ENCODE results near the gene PTPN7.

PTPN7 gene

DNA sequence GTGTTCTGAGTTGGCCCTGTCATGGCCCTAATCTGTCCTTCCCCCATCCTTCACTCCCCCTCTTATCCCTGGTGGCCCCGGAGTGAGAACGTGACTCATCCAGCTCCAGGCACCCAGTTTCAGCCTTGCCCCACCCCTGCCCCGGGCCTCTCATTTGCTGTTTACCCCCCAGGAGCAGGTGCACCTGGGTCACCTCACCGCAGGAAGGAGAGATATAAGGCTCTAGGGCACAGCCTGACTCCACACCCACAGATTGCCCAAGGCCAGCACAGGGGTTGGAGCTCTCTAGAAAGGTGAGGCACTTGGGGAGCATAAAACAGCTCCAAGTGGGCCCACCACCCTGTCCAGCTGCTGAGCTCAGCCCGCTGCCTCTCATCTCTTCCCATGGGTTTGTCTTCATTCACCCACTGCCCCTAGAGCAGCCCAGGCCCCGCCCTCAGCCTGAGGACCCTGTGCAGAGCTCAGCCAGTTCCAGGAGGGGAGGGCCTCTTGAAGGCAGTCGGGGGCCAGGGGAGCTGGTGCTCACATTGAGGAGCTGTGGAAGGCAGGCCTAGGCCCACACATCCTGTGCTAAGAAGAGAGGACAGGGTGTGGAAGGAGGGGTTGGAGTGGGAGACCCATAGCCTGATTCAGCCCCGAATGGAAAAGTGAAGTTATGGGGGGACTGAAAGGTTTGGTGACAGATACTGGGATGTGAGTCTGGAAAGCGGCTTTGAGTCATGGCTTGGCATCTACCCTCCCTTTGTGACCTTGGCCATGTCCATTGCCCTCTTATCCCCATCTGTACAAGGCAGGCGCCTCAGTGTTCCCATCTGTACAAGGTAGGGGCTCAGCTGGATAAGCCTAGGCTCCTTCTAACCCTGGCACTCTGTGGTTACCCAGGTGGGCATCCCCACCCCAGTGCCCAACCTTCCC lies 53.8 kb downstream of the PTPN7 start:
- TF ChIP-seq, protein P1, sequence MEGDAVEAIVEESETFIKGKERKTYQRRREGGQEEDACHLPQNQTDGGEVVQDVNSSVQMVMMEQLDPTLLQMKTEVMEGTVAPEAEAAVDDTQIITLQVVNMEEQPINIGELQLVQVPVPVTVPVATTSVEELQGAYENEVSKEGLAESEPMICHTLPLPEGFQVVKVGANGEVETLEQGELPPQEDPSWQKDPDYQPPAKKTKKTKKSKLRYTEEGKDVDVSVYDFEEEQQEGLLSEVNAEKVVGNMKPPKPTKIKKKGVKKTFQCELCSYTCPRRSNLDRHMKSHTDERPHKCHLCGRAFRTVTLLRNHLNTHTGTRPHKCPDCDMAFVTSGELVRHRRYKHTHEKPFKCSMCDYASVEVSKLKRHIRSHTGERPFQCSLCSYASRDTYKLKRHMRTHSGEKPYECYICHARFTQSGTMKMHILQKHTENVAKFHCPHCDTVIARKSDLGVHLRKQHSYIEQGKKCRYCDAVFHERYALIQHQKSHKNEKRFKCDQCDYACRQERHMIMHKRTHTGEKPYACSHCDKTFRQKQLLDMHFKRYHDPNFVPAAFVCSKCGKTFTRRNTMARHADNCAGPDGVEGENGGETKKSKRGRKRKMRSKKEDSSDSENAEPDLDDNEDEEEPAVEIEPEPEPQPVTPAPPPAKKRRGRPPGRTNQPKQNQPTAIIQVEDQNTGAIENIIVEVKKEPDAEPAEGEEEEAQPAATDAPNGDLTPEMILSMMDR (IDR thresholded peaks at IDR 0.05): no peak

DNA sequence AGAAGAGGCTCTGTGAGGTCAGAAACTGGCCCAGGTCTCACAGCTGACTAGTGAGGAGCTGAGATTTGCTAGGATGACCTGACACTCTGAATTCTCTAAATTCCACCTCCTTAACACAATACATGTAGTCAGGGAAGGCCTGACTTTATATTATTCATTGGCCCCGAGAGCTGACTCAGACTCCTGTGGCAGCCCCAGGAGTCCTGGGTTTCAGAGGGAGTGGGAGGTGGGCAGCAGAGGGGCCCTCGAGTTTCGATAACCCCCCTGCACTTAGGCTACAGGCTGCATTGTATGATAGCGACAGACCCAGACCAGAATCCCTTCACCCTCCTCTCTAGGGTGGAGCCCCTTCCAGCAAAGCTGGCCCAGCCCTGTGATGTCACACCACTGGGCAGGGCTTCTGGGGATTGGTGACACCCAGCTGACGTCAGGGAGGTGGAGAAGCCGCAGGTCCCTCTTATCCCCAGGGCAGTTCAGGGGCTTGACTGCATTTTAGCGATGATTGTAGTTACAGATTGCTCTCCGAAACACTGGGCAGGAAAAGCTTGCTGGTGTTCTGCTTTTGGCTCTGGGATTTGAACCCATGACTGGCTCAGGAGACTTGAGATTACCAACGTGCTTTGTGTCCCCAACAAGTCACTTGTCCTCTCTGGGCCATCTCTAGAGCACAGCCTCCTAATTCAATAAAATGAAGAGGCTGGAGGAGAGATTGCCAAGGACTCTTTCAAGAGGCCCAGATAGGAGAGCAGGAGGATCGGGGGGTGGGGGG lies 54.6 kb downstream of the PTPN7 start:
- TF ChIP-seq, protein P1 (IDR thresholded peaks at IDR 0.05): no peak

DNA sequence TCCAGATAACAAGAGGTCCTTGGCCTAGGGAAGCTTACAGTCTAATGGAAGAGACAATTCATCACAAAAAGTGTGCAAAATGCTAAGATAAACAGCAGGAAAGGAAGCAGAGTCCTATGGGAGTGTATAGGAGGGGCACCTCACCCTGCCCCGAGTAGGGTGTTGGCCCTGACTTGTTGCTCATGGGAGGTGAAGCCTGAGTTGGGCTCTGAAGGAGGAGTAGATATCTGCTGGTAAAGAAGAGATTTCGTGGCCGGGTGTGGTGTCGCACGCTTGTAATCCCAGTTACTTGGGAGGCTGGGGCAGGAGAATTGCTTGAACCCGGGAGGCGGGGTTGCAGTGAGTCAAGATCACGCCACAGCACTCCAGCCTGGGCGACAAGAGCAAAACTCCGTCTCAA lies 56.3 kb downstream of the PTPN7 start:
- TF ChIP-seq, protein P1 (IDR thresholded peaks at IDR 0.05): no peak

DNA sequence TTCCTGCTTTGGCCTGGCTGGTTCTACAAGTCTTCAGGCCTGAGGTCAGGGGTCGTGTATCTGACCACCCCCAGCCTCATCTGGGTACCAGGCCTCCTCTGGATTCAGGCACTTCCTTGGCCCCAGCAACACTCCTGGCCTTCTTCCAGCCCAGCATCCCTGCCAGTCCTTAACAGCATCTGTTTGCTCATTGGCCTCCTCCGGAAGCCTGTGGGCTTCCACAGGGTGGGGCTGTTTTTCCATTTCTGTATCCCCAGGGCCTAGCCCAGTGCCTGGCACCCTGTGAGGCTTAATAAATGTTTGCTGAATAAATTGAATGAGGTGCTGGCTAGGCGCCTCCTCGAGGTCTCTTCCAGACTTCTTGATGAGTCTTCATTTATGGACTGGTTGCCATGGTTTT lies 59.2 kb downstream of the PTPN7 start:
- TF ChIP-seq, protein P1 (IDR thresholded peaks at IDR 0.05): no peak

Measured in LNCAP (cell line).